Measurements from ENCODE around the gene CPPED1. TPM values are rescaled to one million over a fixed set of nuclear protein-coding genes. Genes with fewer than 3 reads are reported as not detected.

The CPPED1 gene
- total and polyA plus RNA-seq, 8 donors: 8.0 to 178 (median 13.1) TPM

DNA sequence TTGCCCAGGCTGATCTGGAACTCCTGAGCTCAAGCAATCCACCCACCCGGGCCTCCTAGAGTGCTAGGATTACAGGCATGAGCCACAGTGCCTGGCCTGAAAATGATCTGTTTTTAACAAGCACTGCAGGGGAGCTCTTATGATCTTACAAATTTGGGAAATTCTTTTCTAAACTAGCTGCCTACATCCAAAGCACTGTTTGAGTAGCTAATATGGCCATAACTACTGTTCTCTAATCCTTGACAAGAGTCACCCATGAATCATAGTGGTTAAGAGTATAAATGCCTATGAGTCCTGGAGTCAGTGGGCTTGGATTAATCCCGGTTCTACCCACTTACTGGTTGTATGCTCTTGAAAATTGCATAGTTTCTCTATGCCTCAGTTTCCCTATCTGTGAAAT lies 1.4 kb upstream of the CPPED1 start:
- WGBS, 5 donors: 69 to 88% (median 81%) methylated on average over 2 of the region's 2 CpGs
- Histone ChIP-seq H3K4me1 (peaks cover 10 to 41% (median 38%) of the 10 kb centered on the region in 4 donors), H3K36me3 (no peaks in the 10 kb centered on the region), H3K27ac (no peak overlapping the region), H3K4me3 (no peak overlapping the region), H3K27me3 (no peaks in the 10 kb centered on the region), H3K9me3 (no peaks in the 10 kb centered on the region)
- TF ChIP-seq POLR2AphosphoS5 (IDR thresholded peaks at IDR 0.05) (no peak), EP300 (IDR thresholded peaks at IDR 0.05) (no peak), CTCF (IDR thresholded peaks at IDR 0.05) (no peak), POLR2A (IDR thresholded peaks at IDR 0.05) (no peak)
- DNase-seq: no peak
- intact Hi-C loops (cut with DNase I; ENCODE audit: low total_unique reads): no loop called here

DNA sequence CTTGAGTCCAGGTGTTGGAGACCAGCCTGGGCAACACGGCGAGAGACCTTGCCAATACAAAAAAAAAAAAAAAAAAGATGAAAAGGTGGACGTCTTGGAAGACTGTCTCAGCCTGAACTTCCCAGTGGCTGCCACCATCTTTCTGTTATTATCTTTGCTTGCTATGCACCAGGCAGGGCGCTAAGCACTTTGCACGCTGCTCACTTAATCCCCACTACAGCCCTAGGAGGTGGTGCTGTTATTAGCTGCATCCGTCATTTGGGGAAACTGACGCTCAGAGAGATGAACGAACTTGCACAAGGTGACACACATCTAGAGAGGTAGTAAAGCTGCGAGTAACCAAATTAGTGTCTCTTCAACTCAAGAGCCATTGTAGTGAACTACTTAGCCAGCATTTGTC lies 708 bp upstream of the CPPED1 start:
- intact Hi-C loops (cut with DNase I; ENCODE audit: low total_unique reads): no loop called here
- 74 to 85% (median 83%) methylated on average over 9 of the region's 9 CpGs for WGBS, 5 donors
- Histone ChIP-seq H3K4me3 (peak overlapping the region; percentile 61 to 72 (median 66)), H3K9me3 (no peaks in the 10 kb centered on the region), H3K27me3 (no peaks in the 10 kb centered on the region), H3K4me1 (peaks cover 10 to 45% (median 38%) of the 10 kb centered on the region in 4 donors), H3K27ac (peak overlapping the region in 1 of 5 donors; percentile 95), H3K36me3 (no peaks in the 10 kb centered on the region)
- no peak for DNase-seq
- TF ChIP-seq POLR2AphosphoS5 (IDR thresholded peaks at IDR 0.05) (no peak), POLR2A (IDR thresholded peaks at IDR 0.05) (no peak), CTCF (IDR thresholded peaks at IDR 0.05) (no peak)

- no peaks in the 10 kb centered on the region for H3K9me3 ChIP-seq
- H3K4me1 ChIP-seq: peaks cover 10 to 48% (median 38%) of the 10 kb centered on the region in 4 donors
- H3K4me3 ChIP-seq: peak overlapping the region; percentile 61 to 72 (median 66)
- no peak for DNase-seq
- H3K27ac ChIP-seq: peak overlapping the region in 4 of 5 donors; percentile 81 to 95 (median 92)
- 49 to 66% (median 61%) methylated on average over 6 of the region's 6 CpGs for WGBS, 5 donors
- TF ChIP-seq EP300 (IDR thresholded peaks at IDR 0.05) (no peak), CTCF (IDR thresholded peaks at IDR 0.05) (no peak), POLR2A (IDR thresholded peaks at IDR 0.05) (no peak), POLR2AphosphoS5 (IDR thresholded peaks at IDR 0.05) (no peak)
- intact Hi-C loops (cut with DNase I; ENCODE audit: low total_unique reads): no loop called here
- no peaks in the 10 kb centered on the region for H3K27me3 ChIP-seq
- no peaks in the 10 kb centered on the region for H3K36me3 ChIP-seq
Measured at GRCh38 chr16:12802661-12803060, 1.0 kb downstream of the CPPED1 start.

DNA sequence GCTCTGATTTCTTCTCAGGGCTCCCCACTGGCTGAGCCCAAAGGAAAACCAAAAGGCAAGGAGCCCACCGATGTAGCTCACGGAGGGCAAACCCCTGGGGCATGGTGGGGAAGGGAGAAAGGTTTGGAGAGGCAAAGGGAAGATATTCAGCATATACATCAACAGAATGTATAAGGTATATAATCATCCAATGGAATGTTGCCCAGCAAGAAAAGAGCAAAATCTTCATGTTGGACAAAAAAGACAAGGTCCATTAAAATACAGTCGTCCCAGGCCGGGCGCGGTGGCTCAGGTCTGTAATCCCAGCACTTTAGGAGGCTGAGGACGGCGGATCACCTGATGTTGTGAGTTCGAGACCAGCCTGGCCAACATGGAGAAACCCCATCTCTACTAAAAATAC lies 1.6 kb downstream of the CPPED1 start:
- no peaks in the 10 kb centered on the region for H3K36me3 ChIP-seq
- peak overlapping the region in 2 of 4 donors; percentile 61 to 71 for H3K4me3 ChIP-seq
- H3K4me1 ChIP-seq: peaks cover 10 to 48% (median 38%) of the 10 kb centered on the region in 4 donors
- DNase-seq: no peak
- no peak for TF ChIP-seq POLR2A (IDR thresholded peaks at IDR 0.05)
- no peak for TF ChIP-seq EP300 (IDR thresholded peaks at IDR 0.05)
- no peak for TF ChIP-seq CTCF (IDR thresholded peaks at IDR 0.05)
- no peak for TF ChIP-seq POLR2AphosphoS5 (IDR thresholded peaks at IDR 0.05)
- no peaks in the 10 kb centered on the region for H3K27me3 ChIP-seq
- H3K27ac ChIP-seq: peak overlapping the region in 4 of 5 donors; percentile 81 to 95 (median 92)
- H3K9me3 ChIP-seq: no peaks in the 10 kb centered on the region
- intact Hi-C loops (cut with DNase I; ENCODE audit: low total_unique reads): no loop called here
- 66 to 86% (median 80%) methylated on average over 9 of the region's 9 CpGs for WGBS, 5 donors

Data from stomach (tissue), 9 donors.